Right atrium auricular region (tissue), 2 donors: ENCODE data around the gene ZNF267. TPM values are rescaled to one million over a fixed set of nuclear protein-coding genes. Genes with fewer than 3 reads are reported as not detected.
A peak's percentile ranks its signal among the peaks of the same experiment; 100 is the strongest.
"Not testable (repeated sequence)": the region's sequence is repeated elsewhere in the genome, so short reads cannot be mapped to it uniquely, and the experiment has no call there.

Experiments
- DNase-seq: peaks from one replicate; pipeline ENCODE4 v3.0.0-alpha.2; 2019; ENCODE audit warnings: low spot score
- H3K27ac ChIP-seq, 2 donors: fragments of 200-600 bp; sonication (generic); 1 replicate in 1 of 2; 2 replicates in 1 of 2; pipeline ENCODE4 v1.5.1; 2016 to 2019
- H3K27me3 ChIP-seq, 2 donors: fragments of 200-600 bp; sonication (generic); one replicate each; pipeline versions ENCODE4 v1.5.1 to v1.6.0; 2017 to 2019
- H3K36me3 ChIP-seq: fragments of 200-600 bp; sonication (generic); one replicate; pipeline ENCODE4 v1.5.1; 2016
- H3K4me1 ChIP-seq, 2 donors: fragments of 200-600 bp; sonication (generic); one replicate each; pipeline versions ENCODE4 v1.5.1 to v1.6.0; 2017 to 2019
- H3K4me3 ChIP-seq, 2 donors: fragments of 200-600 bp; sonication (generic); 1 replicate in 1 of 2; 2 replicates in 1 of 2; pipeline ENCODE4 v1.5.1; 2017 to 2019; ENCODE audit warnings: mild to moderate bottlenecking in 1 of 2, moderate library complexity in 1 of 2
- H3K9me3 ChIP-seq, 2 donors: fragments of 200-600 bp; sonication (generic); one replicate each; pipeline ENCODE4 v1.5.1; 2019
- total RNA-seq, 2 donors: library from RNA; depleted of rRNA; stranded (reverse); fragments of >200 nt; gene quantifications; one replicate each; pipeline ENCODE4 v1.1.0, GENCODE V29; 2016
- TF ChIP-seq, protein P1 (sequence below), 2 donors: fragments of 200-600 bp; sonication (generic); IDR thresholded peaks; one replicate each; pipeline ENCODE4 v1.5.1; 2019; ENCODE audit warnings: antibody characterized with exemption in 2 of 2

The ZNF267 gene
- total RNA-seq, 2 donors from 2014 or later = 4.5 to 5.5 TPM

DNA sequence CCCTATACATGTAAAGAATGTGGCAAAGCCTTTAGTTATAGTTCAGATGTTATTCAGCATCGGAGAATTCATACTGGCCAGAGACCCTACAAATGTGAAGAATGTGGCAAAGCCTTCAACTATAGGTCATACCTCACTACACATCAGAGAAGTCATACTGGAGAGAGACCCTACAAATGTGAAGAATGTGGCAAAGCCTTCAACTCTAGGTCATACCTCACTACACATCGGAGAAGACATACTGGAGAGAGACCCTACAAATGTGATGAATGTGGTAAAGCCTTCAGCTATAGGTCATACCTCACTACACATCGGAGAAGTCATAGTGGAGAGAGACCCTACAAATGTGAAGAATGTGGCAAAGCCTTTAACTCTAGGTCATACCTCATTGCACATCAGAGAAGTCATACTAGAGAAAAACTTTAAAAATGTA, 42.5 kb downstream of the ZNF267 start:
- H3K4me1 ChIP-seq = no peaks in the 10 kb centered on the region
- TF ChIP-seq, protein P1, sequence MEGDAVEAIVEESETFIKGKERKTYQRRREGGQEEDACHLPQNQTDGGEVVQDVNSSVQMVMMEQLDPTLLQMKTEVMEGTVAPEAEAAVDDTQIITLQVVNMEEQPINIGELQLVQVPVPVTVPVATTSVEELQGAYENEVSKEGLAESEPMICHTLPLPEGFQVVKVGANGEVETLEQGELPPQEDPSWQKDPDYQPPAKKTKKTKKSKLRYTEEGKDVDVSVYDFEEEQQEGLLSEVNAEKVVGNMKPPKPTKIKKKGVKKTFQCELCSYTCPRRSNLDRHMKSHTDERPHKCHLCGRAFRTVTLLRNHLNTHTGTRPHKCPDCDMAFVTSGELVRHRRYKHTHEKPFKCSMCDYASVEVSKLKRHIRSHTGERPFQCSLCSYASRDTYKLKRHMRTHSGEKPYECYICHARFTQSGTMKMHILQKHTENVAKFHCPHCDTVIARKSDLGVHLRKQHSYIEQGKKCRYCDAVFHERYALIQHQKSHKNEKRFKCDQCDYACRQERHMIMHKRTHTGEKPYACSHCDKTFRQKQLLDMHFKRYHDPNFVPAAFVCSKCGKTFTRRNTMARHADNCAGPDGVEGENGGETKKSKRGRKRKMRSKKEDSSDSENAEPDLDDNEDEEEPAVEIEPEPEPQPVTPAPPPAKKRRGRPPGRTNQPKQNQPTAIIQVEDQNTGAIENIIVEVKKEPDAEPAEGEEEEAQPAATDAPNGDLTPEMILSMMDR (IDR thresholded peaks at IDR 0.05) = no peak
- H3K36me3 ChIP-seq = peaks cover 39% of the 10 kb centered on the region
- H3K4me3 ChIP-seq = no peak overlapping the region
- no peak overlapping the region for H3K27ac ChIP-seq
- H3K9me3 ChIP-seq = peaks cover 36 to 96% of the 10 kb centered on the region in 2 donors
- DNase-seq = no peak
- no peaks in the 10 kb centered on the region for H3K27me3 ChIP-seq

DNA sequence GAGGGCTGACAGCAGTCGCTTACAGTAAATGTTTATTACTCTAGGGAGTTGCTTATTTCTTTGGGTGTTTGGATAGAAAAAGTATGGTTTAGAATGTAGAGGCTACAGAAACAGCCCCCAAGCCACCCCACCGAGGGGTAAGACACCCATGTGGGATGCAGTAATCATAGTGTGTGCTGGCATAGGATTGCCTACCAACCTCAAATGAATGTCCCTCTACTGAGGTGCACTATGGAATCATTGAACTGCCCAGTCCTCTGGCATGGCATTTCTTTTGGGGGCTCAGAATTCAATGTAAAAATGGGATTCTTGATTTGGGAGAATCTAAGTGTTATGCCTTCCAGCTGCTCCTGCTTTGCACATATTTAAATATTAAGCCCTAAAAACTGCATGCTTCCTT, 46.8 kb downstream of the ZNF267 start:
- Histone ChIP-seq H3K9me3 (peaks cover 14 to 81% of the 10 kb centered on the region in 2 donors), H3K27ac (no peak overlapping the region), H3K36me3 (peaks cover 15% of the 10 kb centered on the region), H3K4me3 (no peak overlapping the region), H3K4me1 (no peaks in the 10 kb centered on the region), H3K27me3 (no peaks in the 10 kb centered on the region)
- TF ChIP-seq, protein P1 (IDR thresholded peaks at IDR 0.05) = no peak
- no peak for DNase-seq

DNA sequence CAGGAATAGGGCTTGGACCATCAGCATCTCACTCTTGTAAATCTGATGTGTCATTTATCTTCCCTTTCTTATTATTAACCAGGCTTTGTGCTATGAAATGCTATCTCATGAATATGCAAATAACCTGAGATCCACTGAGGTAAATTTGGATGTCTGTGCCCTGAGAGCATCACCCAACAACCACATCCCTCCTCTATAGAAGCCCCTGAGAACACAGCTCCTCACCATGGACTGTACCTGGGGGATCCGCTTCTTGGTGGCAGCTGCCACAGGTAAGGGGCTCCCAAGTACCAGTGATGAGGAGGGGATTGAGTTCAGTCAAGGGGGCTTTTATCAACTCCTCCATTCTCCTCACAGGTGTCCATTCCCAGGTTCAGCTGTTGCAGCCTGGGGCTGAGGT, 78.2 kb downstream of the ZNF267 start:
- H3K36me3 ChIP-seq, H3K4me3 ChIP-seq, H3K27ac ChIP-seq, H3K4me1 ChIP-seq, H3K9me3 ChIP-seq, DNase-seq, H3K27me3 ChIP-seq: not testable (repeated sequence)

- not testable (repeated sequence) for H3K36me3 ChIP-seq, H3K4me1 ChIP-seq, H3K27ac ChIP-seq, H3K27me3 ChIP-seq, H3K4me3 ChIP-seq, H3K9me3 ChIP-seq, DNase-seq
Observed at GRCh38 chr16:31952206-31952605, 78.6 kb downstream of the ZNF267 start.

GRCh38 chr16:31956221-31956620, 82.6 kb downstream of the ZNF267 start:
- TF ChIP-seq, protein P1 (IDR thresholded peaks at IDR 0.05) = peak in 1 of 2 donors; percentile 22
- not testable (repeated sequence) for H3K36me3 ChIP-seq, DNase-seq, H3K4me1 ChIP-seq, H3K4me3 ChIP-seq, H3K9me3 ChIP-seq, H3K27me3 ChIP-seq, H3K27ac ChIP-seq

- not testable (repeated sequence) for H3K4me3 ChIP-seq, H3K4me1 ChIP-seq, H3K27ac ChIP-seq, DNase-seq, H3K27me3 ChIP-seq, H3K36me3 ChIP-seq, H3K9me3 ChIP-seq
Observed at GRCh38 chr16:31960186-31960910, 86.7 kb downstream of the ZNF267 start.
